HuH-7.5 (cell line): ENCODE results near the gene DNAJC28.
"Not testable (repeated sequence)": the region's sequence is repeated elsewhere in the genome, so short reads cannot be mapped to it uniquely, and the experiment has no call there.

Experiments used
- DNase-seq: peaks from one replicate; pipeline ENCODE4 v3.0.0; 2011; ENCODE audit warnings: low spot score

The DNAJC28 gene

GRCh38 chr21:33480481-33481103 lies 10.9 kb downstream of the DNAJC28 start:
- no peak for DNase-seq

DNA sequence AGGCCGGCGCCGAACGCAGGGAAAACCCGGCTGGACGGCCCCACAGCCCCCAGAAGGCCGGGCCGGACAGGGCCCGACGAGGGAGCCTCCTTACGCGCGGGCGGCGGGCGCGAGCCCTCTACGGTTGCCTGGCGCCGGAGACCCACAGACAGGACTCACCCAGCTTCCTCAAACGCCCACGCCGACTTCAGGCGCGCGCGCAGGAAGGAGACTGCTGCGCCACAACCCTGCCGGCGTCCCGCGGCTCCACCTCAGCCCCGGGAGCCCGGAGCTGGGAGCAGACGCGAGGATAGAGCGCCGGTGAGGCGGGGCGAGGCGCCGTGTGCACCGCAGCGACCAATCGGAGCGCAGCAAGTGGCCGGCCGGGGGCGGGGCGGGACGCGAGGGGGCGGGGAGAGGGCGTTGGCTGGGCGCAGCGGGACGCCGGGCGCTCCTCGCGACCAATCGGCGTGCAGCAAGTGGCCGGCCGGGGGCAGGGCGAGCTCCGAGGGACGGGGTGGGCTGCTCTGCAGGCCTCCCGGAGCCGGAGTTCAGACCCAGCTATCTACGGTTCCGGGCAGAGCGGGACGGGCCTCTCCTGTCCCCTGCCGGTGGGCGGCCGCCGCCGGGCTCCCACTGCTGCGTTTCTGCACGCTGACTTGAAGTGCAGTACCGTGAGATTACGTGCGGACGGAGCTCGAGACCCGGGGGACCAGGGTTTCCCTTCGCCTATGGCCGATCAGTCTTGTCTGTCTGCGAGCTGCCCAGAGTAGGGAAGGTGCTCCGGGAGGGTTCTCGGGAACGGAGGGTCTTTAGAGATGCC lies 11.6 kb downstream of the DNAJC28 start, which contains the start of gene TMEM50B:
TSS of gene TMEM50B (minus strand) at position 296 of the 802 bp plus-strand sequence. CDS start 11,089 bp downstream, outside the sequence.
- DNase-seq = peak; percentile 76

- peak; percentile 18 for DNase-seq
Measured at GRCh38 chr21:33478935-33479678, 12.4 kb downstream of the DNAJC28 start.

- DNase-seq = no peak
Measured at GRCh38 chr21:33478182-33478581, 13.3 kb downstream of the DNAJC28 start.

DNA sequence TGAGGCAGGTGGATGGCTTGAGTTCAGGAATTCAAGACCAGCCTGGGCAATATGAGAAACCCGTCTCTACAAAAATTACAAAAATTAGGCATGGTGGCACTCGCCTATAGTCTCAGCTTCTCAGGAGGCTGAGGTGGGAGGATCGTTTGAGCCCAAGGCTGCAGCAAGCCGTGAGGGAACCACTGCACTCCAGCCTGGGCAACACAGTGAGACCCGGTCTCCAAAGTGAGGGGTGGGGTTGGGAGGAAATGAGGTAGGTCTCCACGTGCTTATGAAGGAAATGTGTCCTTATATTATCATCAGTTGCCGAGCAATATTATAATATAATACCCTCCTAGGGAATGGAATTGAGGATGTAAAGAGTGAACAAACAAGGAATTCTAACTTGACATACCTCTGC lies 14.4 kb downstream of the DNAJC28 start:
- no peak for DNase-seq

- no peak for DNase-seq
Measured at GRCh38 chr21:33473344-33473743, 18.2 kb downstream of the DNAJC28 start.

GRCh38 chr21:33470701-33471100 lies 20.8 kb downstream of the DNAJC28 start:
- no peak for DNase-seq

GRCh38 chr21:33469183-33469582 lies 22.3 kb downstream of the DNAJC28 start:
- not testable (repeated sequence) for DNase-seq

DNA sequence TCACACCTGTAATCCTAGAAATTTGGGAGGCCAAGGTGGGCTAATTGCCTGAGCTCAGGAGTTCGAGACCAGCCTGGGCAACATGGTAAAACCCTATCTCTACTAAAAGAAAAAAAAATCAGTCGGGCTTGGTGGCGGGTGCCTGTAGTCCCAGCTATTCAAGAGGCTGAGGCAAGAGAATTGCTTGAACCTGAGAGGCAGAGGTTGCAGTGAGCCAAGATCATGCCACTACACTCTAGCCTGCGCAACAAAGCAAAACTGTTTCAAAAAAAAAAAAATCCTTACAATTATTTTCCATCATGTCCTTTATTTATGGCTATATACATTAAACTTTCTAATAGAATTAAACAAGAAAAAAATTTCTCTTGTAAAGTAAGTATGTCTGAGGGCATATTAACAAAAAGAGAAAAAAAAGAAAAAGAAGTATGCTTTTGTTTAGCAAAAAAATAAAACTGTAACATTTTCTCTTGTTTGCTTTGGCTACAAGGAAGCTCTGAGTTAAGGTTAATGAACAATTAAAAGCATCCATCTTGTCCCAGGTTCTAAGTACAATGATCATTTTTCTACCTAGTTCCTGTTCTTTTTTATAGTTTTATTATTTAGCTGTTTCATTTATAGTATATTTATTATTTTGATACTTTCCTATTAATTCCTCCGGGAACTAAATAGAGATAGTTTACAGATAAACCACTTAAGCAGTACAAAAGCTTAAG lies 29.8 kb downstream of the DNAJC28 start:
- no peak for DNase-seq

GRCh38 chr21:33458861-33459260 lies 32.7 kb downstream of the DNAJC28 start:
- no peak for DNase-seq

- DNase-seq = no peak
Measured at GRCh38 chr21:33455686-33456446, 35.6 kb downstream of the DNAJC28 start.

DNA sequence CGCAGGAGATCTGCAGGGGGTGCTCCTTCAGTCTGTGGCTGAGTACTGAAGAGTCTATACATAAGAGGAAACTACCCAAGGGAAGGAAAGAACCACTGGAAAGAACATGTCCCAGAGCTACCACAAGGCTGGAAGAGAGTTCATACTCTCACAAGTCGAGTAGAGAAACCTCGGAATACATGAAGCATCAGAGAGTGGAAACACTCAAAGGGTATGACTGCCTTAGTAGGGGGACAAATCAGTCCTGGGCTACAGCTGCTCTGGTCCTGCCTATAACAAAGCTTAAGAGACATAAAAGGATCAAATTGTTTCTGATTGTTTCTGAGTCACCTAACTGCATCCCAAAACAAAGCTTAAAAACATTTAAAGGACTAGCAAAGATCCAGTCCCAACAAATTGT lies 39.2 kb downstream of the DNAJC28 start:
- DNase-seq = no peak

DNA sequence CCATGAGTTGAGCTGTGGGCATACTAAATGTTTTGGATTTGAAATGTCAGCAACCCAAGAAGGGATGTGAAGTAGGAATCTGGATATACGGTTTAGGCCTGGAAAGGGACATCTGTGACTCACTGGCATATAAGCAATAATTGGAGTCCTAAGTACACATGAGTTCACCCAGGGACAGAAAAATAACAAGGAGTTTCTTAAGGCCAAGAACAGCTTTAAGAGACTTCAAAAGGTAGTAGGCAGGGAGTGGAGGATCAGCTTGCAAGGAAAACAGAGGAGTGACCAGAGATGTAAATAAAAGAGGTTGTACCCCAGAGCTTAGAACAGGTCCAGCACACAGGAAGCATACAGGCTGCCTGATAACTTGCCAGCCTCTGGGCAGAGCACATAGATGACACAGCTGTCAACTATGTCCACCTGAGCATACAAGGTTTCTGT lies 39.9 kb downstream of the DNAJC28 start:
- DNase-seq = no peak

- no peak for DNase-seq
Measured at GRCh38 chr21:33449616-33450015, 41.9 kb downstream of the DNAJC28 start.

GRCh38 chr21:33446620-33447019 lies 44.9 kb downstream of the DNAJC28 start:
- DNase-seq = not testable (repeated sequence)

GRCh38 chr21:33444499-33444898 lies 47.0 kb downstream of the DNAJC28 start:
- no peak for DNase-seq

GRCh38 chr21:33443194-33443593 lies 48.3 kb downstream of the DNAJC28 start:
- DNase-seq = no peak

- no peak for DNase-seq
Measured at GRCh38 chr21:33441489-33442477, 49.7 kb downstream of the DNAJC28 start.
